Right lobe of liver (tissue), 4 donors: ENCODE measurements around the gene UBN2.

ENCODE experiments used
- CTCF ChIP-seq, 4 donors: fragments of 200-600 bp in 3 of 4; fragments of 450-650 bp in 1 of 4; IDR thresholded peaks; one replicate each; pipeline versions ENCODE4 v1.5.1 to v1.8.0; 2016 to 2022; ENCODE audit warnings: antibody characterized with exemption in 4 of 4, mild to moderate bottlenecking in 2 of 4
- POLR2A ChIP-seq: fragments of 450-650 bp; IDR thresholded peaks from one replicate; pipeline ENCODE4 v1.6.1; 2017; ENCODE audit warnings: antibody characterized with exemption, mild to moderate bottlenecking
- donor health status: DM: no; HTN: no; CAD: no.
- donor health status: DM: no; HTN: no; CAD: no.
- donor health status: DM: no; HTN: yes; CAD: no.

- no peak for TF ChIP-seq CTCF (IDR thresholded peaks at IDR 0.05)
- TF ChIP-seq POLR2A: no peak
Observed at GRCh38 chr7:139242741-139243281, 11.8 kb downstream of the UBN2 start.
